IPS-15b (cell line): Measurements from ENCODE around the gene SLC2A1.

ENCODE experiments used
- H3K27me3 ChIP-seq: one replicate; pipeline ENCODE4 v1.6.1; 2013; ENCODE audit warnings: low read length; ENCODE audit not compliant: control insufficient read depth, insufficient read depth
- H3K36me3 ChIP-seq: one replicate; pipeline ENCODE4 v1.6.1; 2013; ENCODE audit warnings: low read length; ENCODE audit not compliant: control insufficient read depth, insufficient read depth
- H3K4me1 ChIP-seq: one replicate; pipeline ENCODE4 v1.6.1; 2013; ENCODE audit warnings: mild to moderate bottlenecking, low read length; ENCODE audit not compliant: control insufficient read depth, insufficient read depth
- H3K4me3 ChIP-seq: one replicate; pipeline ENCODE4 v1.5.1; 2013; ENCODE audit warnings: low read depth, low read length
- H3K9ac ChIP-seq: one replicate; pipeline ENCODE4 v1.6.1; 2013; ENCODE audit warnings: low read depth, mild to moderate bottlenecking, low read length
- H3K9me3 ChIP-seq: one replicate; pipeline ENCODE4 v1.6.1; 2013; ENCODE audit warnings: mild to moderate bottlenecking, low read length; ENCODE audit not compliant: control insufficient read depth, insufficient read depth

Gene SLC2A1

GRCh38 chr1:42943728-42944127 is 14.9 kb downstream of the SLC2A1 start:
- Histone ChIP-seq H3K4me3 (no peak overlapping the region), H3K9ac (no peak overlapping the region), H3K4me1 (peaks cover 19% of the 10 kb centered on the region), H3K9me3 (no peaks in the 10 kb centered on the region), H3K36me3 (peaks cover 43% of the 10 kb centered on the region), H3K27me3 (no peaks in the 10 kb centered on the region)

GRCh38 chr1:42943166-42943565 is 15.5 kb downstream of the SLC2A1 start:
- Histone ChIP-seq H3K27me3 (no peaks in the 10 kb centered on the region), H3K9me3 (no peaks in the 10 kb centered on the region), H3K36me3 (peaks cover 47% of the 10 kb centered on the region), H3K9ac (no peak overlapping the region), H3K4me3 (no peak overlapping the region), H3K4me1 (peaks cover 16% of the 10 kb centered on the region)

GRCh38 chr1:42942444-42942843 is 16.2 kb downstream of the SLC2A1 start:
- Histone ChIP-seq H3K27me3 (no peaks in the 10 kb centered on the region), H3K4me1 (peaks cover 9% of the 10 kb centered on the region), H3K9me3 (no peaks in the 10 kb centered on the region), H3K36me3 (peaks cover 54% of the 10 kb centered on the region), H3K4me3 (no peak overlapping the region), H3K9ac (no peak overlapping the region)

- Histone ChIP-seq H3K9ac (no peak overlapping the region), H3K4me3 (no peak overlapping the region), H3K4me1 (peaks cover 6% of the 10 kb centered on the region), H3K36me3 (peaks cover 60% of the 10 kb centered on the region), H3K27me3 (no peaks in the 10 kb centered on the region), H3K9me3 (no peaks in the 10 kb centered on the region)
Measured at GRCh38 chr1:42941640-42942330, 16.9 kb downstream of the SLC2A1 start.

DNA sequence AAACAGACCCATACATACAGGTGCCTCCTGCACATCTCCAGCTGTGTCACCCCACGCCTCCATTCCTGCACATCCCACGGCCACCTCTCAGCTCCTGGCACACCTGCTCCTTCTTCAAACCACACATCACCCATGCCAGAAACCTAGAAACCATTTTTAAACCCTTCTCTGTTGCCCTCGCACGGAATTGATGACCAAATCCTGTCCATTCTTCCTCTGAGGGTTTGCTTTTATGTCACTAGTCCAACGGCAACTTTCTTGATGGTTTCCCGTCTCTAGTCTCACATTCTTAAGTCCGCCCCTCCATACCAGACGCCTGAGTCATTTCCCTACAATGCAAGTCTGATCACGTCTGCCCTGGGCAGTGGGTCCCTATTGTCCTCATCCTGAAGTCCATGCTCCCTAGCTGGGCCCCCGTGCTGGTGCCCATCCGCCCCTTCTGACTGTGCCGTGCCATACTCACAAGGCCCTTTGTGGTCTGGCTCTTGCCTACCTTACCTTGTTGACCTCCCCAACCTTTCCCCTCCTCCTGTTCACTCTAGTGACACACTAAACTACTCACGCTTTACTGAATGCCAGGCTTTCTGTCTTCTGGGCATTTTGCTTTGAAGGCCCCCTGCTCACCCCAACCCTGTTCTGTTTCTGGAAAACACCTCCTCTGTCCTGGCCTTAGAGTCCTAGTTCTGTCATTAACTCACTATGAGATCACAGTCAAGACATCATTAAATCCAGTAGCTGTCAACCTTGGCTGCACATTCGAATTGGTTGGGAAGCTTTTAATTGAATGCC is 17.6 kb downstream of the SLC2A1 start:
- Histone ChIP-seq H3K27me3 (no peaks in the 10 kb centered on the region), H3K4me1 (peaks cover 6% of the 10 kb centered on the region), H3K4me3 (no peak overlapping the region), H3K36me3 (peaks cover 68% of the 10 kb centered on the region), H3K9me3 (no peaks in the 10 kb centered on the region), H3K9ac (no peak overlapping the region)

- Histone ChIP-seq H3K36me3 (peaks cover 86% of the 10 kb centered on the region), H3K9ac (no peak overlapping the region), H3K4me3 (no peak overlapping the region), H3K4me1 (peaks cover 6% of the 10 kb centered on the region), H3K27me3 (no peaks in the 10 kb centered on the region), H3K9me3 (no peaks in the 10 kb centered on the region)
Measured at GRCh38 chr1:42938645-42939615, 19.7 kb downstream of the SLC2A1 start.

DNA sequence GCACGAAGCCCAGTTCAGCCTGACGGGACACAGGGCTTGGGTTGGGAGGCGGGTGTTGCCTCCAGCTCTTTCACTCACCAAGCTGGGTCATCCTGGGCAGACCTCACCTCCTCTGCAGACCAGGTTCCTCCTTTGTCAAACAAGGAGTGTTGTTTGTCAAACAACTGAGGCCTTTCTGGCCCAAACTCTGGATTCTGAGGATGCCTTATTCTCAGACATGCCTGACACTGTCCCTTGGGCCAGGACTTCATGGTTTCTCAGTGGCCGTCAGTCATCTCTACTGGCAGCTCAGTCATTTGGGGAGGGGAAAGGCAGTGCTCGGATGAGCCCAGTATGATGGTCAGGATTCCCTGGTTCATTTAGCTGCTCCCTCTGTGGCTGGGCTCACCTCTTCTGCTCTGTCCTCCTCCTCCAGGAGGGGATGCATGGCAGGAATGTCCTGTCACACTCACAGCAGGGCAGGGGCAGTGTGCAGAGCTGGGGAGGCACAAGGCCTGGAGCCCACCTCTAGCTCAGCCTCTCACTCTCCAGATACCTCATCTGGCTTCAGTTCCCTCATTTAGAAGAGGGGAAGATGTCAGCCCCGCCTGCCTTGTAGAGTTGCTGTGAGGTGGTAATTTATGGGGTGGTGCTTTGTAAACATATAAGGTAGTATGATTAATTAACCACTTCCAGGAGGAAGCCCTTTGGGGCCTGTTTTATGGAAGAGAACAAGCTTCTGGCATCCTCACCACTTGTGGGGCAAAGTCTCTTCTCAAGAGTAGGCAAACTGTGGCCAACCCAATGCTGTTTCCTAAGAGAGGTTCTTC is 20.6 kb downstream of the SLC2A1 start:
- Histone ChIP-seq H3K36me3 (peaks cover 86% of the 10 kb centered on the region), H3K27me3 (no peaks in the 10 kb centered on the region), H3K9ac (no peak overlapping the region), H3K4me1 (peaks cover 6% of the 10 kb centered on the region), H3K9me3 (no peaks in the 10 kb centered on the region), H3K4me3 (no peak overlapping the region)

DNA sequence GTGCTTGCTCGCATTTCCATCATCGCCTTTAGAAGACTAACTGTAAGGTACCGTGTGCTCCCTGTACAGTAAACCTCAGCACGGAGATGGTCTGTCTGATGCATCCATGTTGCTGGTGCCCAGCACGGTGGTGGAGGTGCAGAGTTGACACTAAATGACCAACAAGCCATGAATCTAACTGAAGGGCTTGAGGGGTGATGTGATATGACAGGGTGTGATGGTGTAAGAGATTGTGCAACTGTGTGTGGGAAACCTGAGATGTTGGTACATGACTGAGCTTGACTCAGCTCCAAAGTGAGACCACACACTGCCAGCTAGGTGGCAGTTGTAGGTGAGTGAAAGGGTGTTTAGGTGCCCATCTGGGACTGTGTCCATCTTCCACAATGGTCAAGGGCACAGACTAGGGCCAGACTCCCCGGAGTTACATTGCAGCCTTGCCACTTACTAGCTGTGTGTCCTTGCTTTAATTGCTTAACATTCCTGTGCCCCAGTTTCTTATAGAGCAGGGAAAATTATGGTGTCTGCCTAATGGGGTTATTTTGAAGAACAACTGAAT is 21.4 kb downstream of the SLC2A1 start:
- Histone ChIP-seq H3K36me3 (peaks cover 81% of the 10 kb centered on the region), H3K9me3 (no peaks in the 10 kb centered on the region), H3K9ac (no peak overlapping the region), H3K4me1 (peaks cover 6% of the 10 kb centered on the region), H3K27me3 (no peaks in the 10 kb centered on the region), H3K4me3 (no peak overlapping the region)

- Histone ChIP-seq H3K9me3 (no peaks in the 10 kb centered on the region), H3K27me3 (no peaks in the 10 kb centered on the region), H3K36me3 (peaks cover 79% of the 10 kb centered on the region), H3K4me3 (no peak overlapping the region), H3K4me1 (peaks cover 6% of the 10 kb centered on the region), H3K9ac (peak overlapping the region; percentile 47)
Measured at GRCh38 chr1:42936309-42937078, 22.2 kb downstream of the SLC2A1 start.

DNA sequence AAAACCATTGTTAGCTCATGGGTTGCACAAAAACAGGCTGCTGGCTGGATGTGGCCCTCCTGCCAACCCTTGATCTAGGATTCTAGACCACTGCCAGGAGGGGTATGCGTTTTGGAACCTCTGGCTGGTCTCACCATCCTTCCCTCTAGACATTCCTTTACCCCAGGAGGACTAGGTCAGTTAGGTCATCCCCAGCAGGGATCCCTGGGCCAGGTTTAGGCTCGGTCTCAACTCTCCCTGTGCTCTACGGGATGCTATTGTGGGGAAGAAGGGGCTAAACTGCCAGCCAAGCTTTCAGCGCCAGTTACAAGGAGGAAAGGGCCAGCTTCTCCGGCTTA is 22.7 kb downstream of the SLC2A1 start:
- Histone ChIP-seq H3K27me3 (no peaks in the 10 kb centered on the region), H3K4me1 (peaks cover 6% of the 10 kb centered on the region), H3K9ac (peak overlapping the region; percentile 47), H3K9me3 (no peaks in the 10 kb centered on the region), H3K4me3 (no peak overlapping the region), H3K36me3 (peaks cover 78% of the 10 kb centered on the region)
